GM21619 (cell line): ENCODE measurements around the gene PPIE.
"Not testable (repeated sequence)": the region's sequence is repeated elsewhere in the genome, so short reads cannot be mapped to it uniquely, and the experiment has no call there.

Source experiments
- ATAC-seq: cut with Tn5 transposase; IDR thresholded peaks from one replicate; pipeline ENCODE4 v1.9.1; 2021; ENCODE audit not compliant: unreplicated experiment

PPIE gene

GRCh38 chr1:39776886-39777285 is 38.2 kb downstream of the PPIE start:
- no peak for ATAC-seq

GRCh38 chr1:39777306-39777705 is 38.6 kb downstream of the PPIE start:
- no peak for ATAC-seq

- ATAC-seq: not testable (repeated sequence)
Observed at GRCh38 chr1:39777896-39778295, 39.2 kb downstream of the PPIE start.

- not testable (repeated sequence) for ATAC-seq
Observed at GRCh38 chr1:39778463-39779099, 39.9 kb downstream of the PPIE start.

- ATAC-seq: no peak
Observed at GRCh38 chr1:39779137-39779536, 40.5 kb downstream of the PPIE start.

GRCh38 chr1:39779821-39780220 is 41.1 kb downstream of the PPIE start:
- no peak for ATAC-seq

- ATAC-seq: no peak
Observed at GRCh38 chr1:39781349-39781715, 42.6 kb downstream of the PPIE start.

- no peak for ATAC-seq
Observed at GRCh38 chr1:39782103-39782502, 43.4 kb downstream of the PPIE start.

- not testable (repeated sequence) for ATAC-seq
Observed at GRCh38 chr1:39782685-39783084, 44.0 kb downstream of the PPIE start.

GRCh38 chr1:39786303-39787107 is 47.8 kb downstream of the PPIE start:
- ATAC-seq: not testable (repeated sequence)

- not testable (repeated sequence) for ATAC-seq
Observed at GRCh38 chr1:39787108-39787375, 48.4 kb downstream of the PPIE start.

GRCh38 chr1:39787468-39787867 is 48.8 kb downstream of the PPIE start:
- ATAC-seq: no peak

- not testable (repeated sequence) for ATAC-seq
Observed at GRCh38 chr1:39787964-39788363, 49.3 kb downstream of the PPIE start.

- no peak for ATAC-seq
Observed at GRCh38 chr1:39788426-39788757, 49.7 kb downstream of the PPIE start.

GRCh38 chr1:39788758-39789570 is 50.3 kb downstream of the PPIE start, which contains the start of gene BMP8B:
Gene BMP8B, minus strand, starts transcription at chr1:39788865. Its CDS starts 380 bp downstream, at chr1:39788485.
- no peak for ATAC-seq

GRCh38 chr1:39789571-39790110 is 51.0 kb downstream of the PPIE start:
- no peak for ATAC-seq

- no peak for ATAC-seq
Observed at GRCh38 chr1:39791838-39792237, 53.2 kb downstream of the PPIE start.

GRCh38 chr1:39795651-39796050 is 57.0 kb downstream of the PPIE start:
- no peak for ATAC-seq

- peak; percentile 91 for ATAC-seq
Observed at GRCh38 chr1:39798859-39799769, 60.4 kb downstream of the PPIE start.

- peak; percentile 55 for ATAC-seq
Observed at GRCh38 chr1:39799770-39800470, 61.2 kb downstream of the PPIE start.
